ENCODE measurements around the gene EXOC3L2.

Gene EXOC3L2

GRCh38 chr19:45245334-45245787, at the start of gene EXOC3L2:
Gene EXOC3L2 (minus strand): TSS chr19:45245407. CDS start chr19:45239045, 6,362 bp downstream.
- no peak for TF ChIP-seq CTCF (IDR thresholded peaks at IDR 0.05; ENCODE audit: low read depth, low read length)
- H3K4me3 ChIP-seq (ENCODE audit: low read depth, low read length) = no peak within 1 kb of the TSS

- no peak for TF ChIP-seq CTCF (IDR thresholded peaks at IDR 0.05; ENCODE audit: low read depth, low read length)
- H3K4me3 ChIP-seq (ENCODE audit: low read depth, low read length) = no peak overlapping the region
Measured at GRCh38 chr19:45294291-45295029, 49.3 kb upstream of the EXOC3L2 start.

- H3K4me3 ChIP-seq (ENCODE audit: low read depth, low read length) = no peak overlapping the region
- no peak for TF ChIP-seq CTCF (IDR thresholded peaks at IDR 0.05; ENCODE audit: low read depth, low read length)
Measured at GRCh38 chr19:45293682-45294081, 48.5 kb upstream of the EXOC3L2 start.

- TF ChIP-seq CTCF (IDR thresholded peaks at IDR 0.05; ENCODE audit: low read depth, low read length) = no peak
- no peak overlapping the region for H3K4me3 ChIP-seq (ENCODE audit: low read depth, low read length)
Measured at GRCh38 chr19:45291834-45292233, 46.6 kb upstream of the EXOC3L2 start.

- H3K4me3 ChIP-seq (ENCODE audit: low read depth, low read length) = no peak overlapping the region
- TF ChIP-seq CTCF (IDR thresholded peaks at IDR 0.05; ENCODE audit: low read depth, low read length) = no peak
Measured at GRCh38 chr19:45290381-45290931, 45.2 kb upstream of the EXOC3L2 start.

- no peak overlapping the region for H3K4me3 ChIP-seq (ENCODE audit: low read depth, low read length)
- no peak for TF ChIP-seq CTCF (IDR thresholded peaks at IDR 0.05; ENCODE audit: low read depth, low read length)
Measured at GRCh38 chr19:45283443-45284033, 38.3 kb upstream of the EXOC3L2 start.

GRCh38 chr19:45280471-45280961, 35.3 kb upstream of the EXOC3L2 start:
- TF ChIP-seq CTCF (IDR thresholded peaks at IDR 0.05; ENCODE audit: low read depth, low read length) = no peak
- H3K4me3 ChIP-seq (ENCODE audit: low read depth, low read length) = no peak overlapping the region

All from WI38 (cell line).